ENCODE data around the gene CABCOCO1.

The CABCOCO1 gene

DNA sequence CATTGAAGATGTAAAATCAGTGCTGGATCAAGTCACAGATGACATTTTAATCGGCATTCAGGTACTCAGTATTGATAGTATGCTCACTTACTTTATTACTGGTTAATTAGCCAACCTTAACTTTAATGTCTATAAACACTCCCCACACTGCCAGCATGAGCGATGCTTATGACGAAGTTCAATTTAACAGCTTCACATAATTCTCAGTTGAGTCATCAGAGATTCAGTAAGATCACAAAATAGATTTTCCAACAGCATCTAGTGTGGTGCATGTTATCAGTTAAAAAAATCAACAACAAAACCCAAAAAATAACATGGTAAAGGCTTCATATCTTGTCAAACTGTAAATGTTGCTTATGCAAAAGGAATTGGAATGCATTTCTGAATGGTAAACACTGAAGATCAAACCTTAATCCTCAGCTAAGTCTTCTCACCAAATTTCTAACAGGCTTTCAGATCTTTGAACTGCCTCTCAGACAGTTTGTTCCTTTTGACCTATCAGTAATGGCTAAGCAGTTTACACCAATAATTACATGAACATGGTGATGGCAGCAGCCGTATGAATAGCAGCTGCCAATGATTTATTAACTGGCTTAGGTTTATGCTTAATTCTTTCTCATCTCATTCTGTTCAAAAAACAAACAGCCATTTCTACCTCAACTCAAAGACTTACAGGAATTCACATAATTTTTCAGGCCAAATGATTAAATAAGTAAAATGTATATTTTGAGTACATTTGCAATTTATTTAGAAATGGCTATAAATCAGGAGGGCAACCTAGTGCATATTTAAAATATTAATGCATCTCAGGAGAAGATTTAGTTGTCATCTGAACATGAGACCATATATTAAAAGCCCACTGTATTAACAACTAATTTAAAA lies 98.5 kb downstream of the CABCOCO1 start:
- Mint-ChIP-seq H3K27ac (peak overlapping the region; percentile 87), H3K9me3 (peaks cover 27% of the 10 kb centered on the region), H3K4me3 (peak overlapping the region; percentile 41), H3K27me3 (ENCODE audit: low read depth) (no peaks in the 10 kb centered on the region), H3K4me1 (ENCODE audit: low read depth) (peaks cover 61% of the 10 kb centered on the region), H3K36me3 (ENCODE audit: low read depth) (peaks cover 35% of the 10 kb centered on the region)
- DNase-seq (ENCODE audit: low spot score), result no peak

DNA sequence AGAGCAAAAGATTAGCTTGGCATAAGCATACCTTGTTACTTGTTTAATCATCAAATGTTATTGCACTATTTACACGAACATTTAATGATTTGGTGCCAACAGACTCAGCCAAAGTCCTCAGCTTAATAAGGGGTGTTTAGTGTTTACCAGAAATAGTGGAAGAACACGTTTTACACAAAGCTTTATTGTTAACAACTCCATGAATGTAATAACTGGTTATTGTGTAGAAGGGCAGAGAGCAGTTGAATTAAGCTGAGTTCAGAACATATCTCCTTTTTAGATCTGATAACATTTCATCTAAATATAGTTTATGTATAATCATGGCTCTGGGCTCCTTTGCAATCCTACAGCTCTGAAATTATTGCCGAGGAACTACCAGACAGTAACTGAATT lies 99.1 kb downstream of the CABCOCO1 start:
- H3K36me3 Mint-ChIP-seq (ENCODE audit: low read depth), result peaks cover 35% of the 10 kb centered on the region
- no peak overlapping the region for H3K4me3 Mint-ChIP-seq
- peak overlapping the region; percentile 87 for H3K27ac Mint-ChIP-seq
- no peaks in the 10 kb centered on the region for H3K27me3 Mint-ChIP-seq (ENCODE audit: low read depth)
- H3K4me1 Mint-ChIP-seq (ENCODE audit: low read depth), result peaks cover 64% of the 10 kb centered on the region
- no peak for DNase-seq (ENCODE audit: low spot score)
- H3K9me3 Mint-ChIP-seq, result peaks cover 27% of the 10 kb centered on the region

DNA sequence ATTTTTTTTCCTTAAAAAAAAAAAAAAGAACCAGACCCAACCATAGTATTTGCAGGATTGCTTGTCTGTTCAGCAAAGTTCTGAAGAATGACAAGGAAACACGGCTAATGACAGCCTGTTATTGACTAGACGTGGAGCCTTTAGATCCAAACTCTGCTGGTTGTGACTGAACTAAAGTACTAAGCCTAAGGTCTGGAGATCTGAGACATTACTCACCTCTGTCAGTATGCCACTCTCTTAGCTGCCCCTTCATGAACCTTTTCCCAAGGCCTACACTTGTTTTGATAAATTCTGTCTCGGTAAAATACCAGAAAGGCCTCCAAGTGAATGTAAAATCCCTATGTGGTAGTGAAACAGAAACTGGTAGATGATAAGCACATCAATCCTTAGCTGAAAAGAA lies 101.0 kb downstream of the CABCOCO1 start:
- Mint-ChIP-seq H3K36me3 (ENCODE audit: low read depth) (peaks cover 32% of the 10 kb centered on the region), H3K4me3 (no peak overlapping the region), H3K4me1 (ENCODE audit: low read depth) (peaks cover 66% of the 10 kb centered on the region), H3K27ac (no peak overlapping the region), H3K9me3 (peaks cover 30% of the 10 kb centered on the region), H3K27me3 (ENCODE audit: low read depth) (no peaks in the 10 kb centered on the region)
- DNase-seq (ENCODE audit: low spot score), result no peak

DNA sequence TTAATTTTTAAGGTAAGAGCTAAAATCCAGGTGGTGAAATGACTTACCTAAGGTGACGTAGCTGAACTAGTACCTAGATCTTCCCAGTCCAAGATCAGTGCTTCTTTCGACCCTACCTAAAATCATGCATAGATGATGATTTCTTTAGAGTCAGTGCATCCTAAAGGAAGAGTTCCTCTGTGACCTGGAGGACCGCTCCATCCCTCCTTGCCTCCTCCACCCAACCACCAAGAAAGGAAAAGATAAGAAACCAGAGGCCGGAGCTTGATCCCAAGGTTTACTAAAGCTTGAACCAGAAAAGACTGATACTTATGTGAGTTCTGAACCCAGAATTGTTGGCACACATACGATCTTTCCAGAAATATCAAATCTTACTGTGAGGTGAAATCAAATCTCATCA lies 101.8 kb downstream of the CABCOCO1 start:
- Mint-ChIP-seq H3K4me1 (ENCODE audit: low read depth) (peaks cover 63% of the 10 kb centered on the region), H3K9me3 (peaks cover 24% of the 10 kb centered on the region), H3K27me3 (ENCODE audit: low read depth) (no peaks in the 10 kb centered on the region), H3K27ac (peak overlapping the region; percentile 84), H3K36me3 (ENCODE audit: low read depth) (peaks cover 28% of the 10 kb centered on the region), H3K4me3 (peak overlapping the region; percentile 18)
- DNase-seq (ENCODE audit: low spot score), result no peak

DNA sequence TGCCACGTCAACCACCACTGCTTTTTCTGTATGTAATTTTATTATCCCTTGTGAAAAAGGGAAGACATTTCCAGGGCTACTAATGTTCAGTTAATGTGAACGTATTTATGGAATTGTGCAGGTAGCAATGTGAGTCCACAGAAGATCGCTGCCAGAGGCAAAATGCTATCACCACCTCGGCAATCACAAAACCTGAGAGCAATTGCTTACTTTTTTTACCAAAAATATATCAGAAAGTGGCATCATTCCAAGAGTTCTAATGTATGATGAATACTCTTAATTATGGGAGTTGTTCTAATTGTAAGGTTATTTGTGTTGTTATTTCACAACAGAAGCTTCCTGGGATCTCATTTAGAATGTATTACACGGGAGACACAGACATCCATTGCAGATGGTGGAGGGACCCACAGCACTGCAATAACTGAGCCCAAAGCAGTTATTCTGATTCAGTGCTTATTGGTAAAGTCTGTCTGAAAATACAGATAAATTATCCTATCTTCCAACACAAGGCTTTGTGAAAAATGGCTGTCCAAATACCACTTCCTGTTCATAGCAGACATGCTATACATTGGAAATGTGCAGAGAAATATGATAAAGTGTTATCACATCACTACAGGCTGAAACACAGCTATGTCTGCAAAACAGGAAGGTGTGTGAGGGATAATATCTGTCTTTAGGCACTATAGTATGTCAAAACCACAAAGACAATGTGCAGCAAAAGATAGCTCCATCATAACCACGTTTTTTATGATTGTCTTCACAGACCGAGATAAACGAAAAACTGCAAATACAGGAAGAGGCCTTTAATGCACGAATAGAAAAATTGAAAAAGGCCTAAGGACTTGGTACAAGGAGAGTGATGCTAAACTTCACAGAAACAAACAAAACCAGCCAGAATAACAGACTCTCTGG lies 102.7 kb downstream of the CABCOCO1 start:
- no peaks in the 10 kb centered on the region for H3K27me3 Mint-ChIP-seq (ENCODE audit: low read depth)
- peak overlapping the region; percentile 87 for H3K27ac Mint-ChIP-seq
- peaks cover 17% of the 10 kb centered on the region for H3K9me3 Mint-ChIP-seq
- H3K4me3 Mint-ChIP-seq, result peak overlapping the region; percentile 61
- H3K36me3 Mint-ChIP-seq (ENCODE audit: low read depth), result peaks cover 22% of the 10 kb centered on the region
- H3K4me1 Mint-ChIP-seq (ENCODE audit: low read depth), result peaks cover 60% of the 10 kb centered on the region
- DNase-seq (ENCODE audit: low spot score), result no peak

DNA sequence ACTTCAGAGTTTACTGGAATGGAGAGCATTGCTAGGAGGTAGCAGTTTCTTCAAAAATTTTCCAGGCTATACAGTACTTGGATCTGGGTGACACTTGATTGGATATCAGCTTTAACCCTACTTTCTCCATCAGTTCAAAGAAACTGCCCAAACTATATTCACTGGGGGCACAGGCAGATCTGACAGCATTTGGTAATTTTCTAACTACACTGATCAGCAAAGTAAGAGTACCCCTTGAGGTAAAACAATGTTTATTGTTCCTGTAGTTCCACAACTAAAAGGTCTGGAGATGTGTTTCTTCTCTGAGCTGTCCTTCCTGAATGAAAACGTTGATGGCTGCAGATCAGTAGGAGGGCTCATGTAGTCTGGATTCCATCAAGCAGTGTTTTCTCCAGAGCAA lies 104.2 kb downstream of the CABCOCO1 start:
- Mint-ChIP-seq H3K27me3 (ENCODE audit: low read depth) (no peaks in the 10 kb centered on the region), H3K27ac (no peak overlapping the region)

DNA sequence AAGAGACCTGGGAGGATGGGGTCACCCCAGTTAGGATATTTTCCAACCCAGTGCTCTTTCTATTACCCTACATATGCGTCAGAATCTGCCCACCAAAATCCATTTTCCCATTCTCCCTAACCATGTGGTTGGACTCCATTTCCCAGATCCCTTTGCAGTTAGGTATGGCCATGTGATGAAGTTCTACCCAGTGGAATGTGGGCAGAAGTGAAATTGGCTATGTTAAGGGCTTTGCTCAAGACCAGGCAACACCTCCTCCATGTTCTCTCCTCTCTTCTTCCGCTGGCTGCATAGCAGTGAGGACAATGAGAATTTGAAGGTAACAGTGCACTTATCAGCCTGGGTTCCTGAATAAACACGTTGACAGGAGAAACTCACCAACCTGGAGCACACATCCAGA lies 111.3 kb downstream of the CABCOCO1 start:
- H3K4me3 Mint-ChIP-seq, result no peak overlapping the region
- no peak overlapping the region for H3K27ac Mint-ChIP-seq
- no peaks in the 10 kb centered on the region for H3K27me3 Mint-ChIP-seq (ENCODE audit: low read depth)

More for the DNA sequence above, 104.2 kb downstream of the CABCOCO1 start:
- DNase-seq (ENCODE audit: low spot score), result no peak
- H3K4me3 Mint-ChIP-seq, result no peak overlapping the region
- peaks cover 21% of the 10 kb centered on the region for H3K36me3 Mint-ChIP-seq (ENCODE audit: low read depth)
- H3K4me1 Mint-ChIP-seq (ENCODE audit: low read depth), result peaks cover 48% of the 10 kb centered on the region
- H3K9me3 Mint-ChIP-seq, result peaks cover 17% of the 10 kb centered on the region

DNA sequence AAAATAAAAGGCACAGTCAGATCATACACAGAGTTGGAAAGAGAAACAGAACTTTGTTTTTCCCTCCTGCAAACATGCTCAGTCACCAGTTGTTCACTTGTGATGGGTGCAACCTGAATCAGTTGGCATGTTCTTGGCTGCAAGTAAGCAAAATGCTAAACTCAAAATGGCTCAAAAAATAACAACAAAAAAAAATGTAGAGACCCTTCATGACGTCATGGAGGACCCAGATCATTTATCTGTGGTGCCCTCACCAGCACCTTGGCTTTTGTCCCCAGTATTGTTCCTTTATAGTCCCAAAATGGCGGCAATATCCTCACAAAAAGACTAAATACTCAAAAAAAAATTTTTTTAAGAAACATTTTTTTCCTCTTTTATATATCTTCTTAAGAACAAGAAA lies 112.4 kb downstream of the CABCOCO1 start:
- H3K27ac Mint-ChIP-seq, result no peak overlapping the region
- no peak for DNase-seq (ENCODE audit: low spot score)
- H3K4me1 Mint-ChIP-seq (ENCODE audit: low read depth), result peaks cover 20% of the 10 kb centered on the region
- peaks cover 4% of the 10 kb centered on the region for H3K36me3 Mint-ChIP-seq (ENCODE audit: low read depth)
- H3K9me3 Mint-ChIP-seq, result peaks cover 3% of the 10 kb centered on the region
- no peak overlapping the region for H3K4me3 Mint-ChIP-seq
- no peaks in the 10 kb centered on the region for H3K27me3 Mint-ChIP-seq (ENCODE audit: low read depth)

More for the DNA sequence above, 111.3 kb downstream of the CABCOCO1 start:
- Mint-ChIP-seq H3K9me3 (no peaks in the 10 kb centered on the region), H3K4me1 (ENCODE audit: low read depth) (peaks cover 13% of the 10 kb centered on the region), H3K36me3 (ENCODE audit: low read depth) (peaks cover 4% of the 10 kb centered on the region)
- no peak for DNase-seq (ENCODE audit: low spot score)

DNA sequence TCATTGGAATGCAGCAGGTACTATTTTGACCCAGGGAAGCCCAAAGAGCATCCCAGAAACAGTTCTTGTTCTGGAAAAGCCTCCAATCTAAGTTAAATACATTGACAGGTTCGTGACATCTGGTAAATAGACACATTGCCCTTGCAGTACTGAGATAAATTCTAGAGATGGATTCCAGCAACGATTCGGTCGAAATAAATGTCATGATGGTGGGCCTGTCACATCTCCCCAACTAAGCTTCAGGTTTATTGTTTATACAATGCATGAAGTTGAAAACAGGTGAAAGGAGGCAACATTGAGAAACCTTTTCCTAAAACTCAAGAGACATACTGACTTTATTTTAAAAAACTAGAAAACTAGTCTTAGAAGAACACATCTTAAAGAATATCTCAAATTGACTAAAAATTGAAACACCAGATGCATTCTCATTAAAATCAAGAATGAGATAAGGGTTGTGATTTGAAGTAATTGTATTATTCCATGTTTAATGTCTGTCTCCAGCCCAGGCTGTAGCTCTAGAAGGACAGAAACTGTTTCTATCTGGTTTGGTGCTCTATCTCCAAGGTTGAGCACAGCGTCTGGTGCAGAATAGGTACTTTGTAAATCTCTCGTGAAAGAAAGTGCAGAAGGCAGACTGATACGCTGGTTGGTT lies 114.0 kb downstream of the CABCOCO1 start:
- peaks cover 27% of the 10 kb centered on the region for H3K4me1 Mint-ChIP-seq (ENCODE audit: low read depth)
- peaks cover 4% of the 10 kb centered on the region for H3K9me3 Mint-ChIP-seq
- no peaks in the 10 kb centered on the region for H3K27me3 Mint-ChIP-seq (ENCODE audit: low read depth)
- H3K36me3 Mint-ChIP-seq (ENCODE audit: low read depth), result peaks cover 6% of the 10 kb centered on the region
- no peak overlapping the region for H3K27ac Mint-ChIP-seq
- H3K4me3 Mint-ChIP-seq, result no peak overlapping the region
- DNase-seq (ENCODE audit: low spot score), result no peak

DNA sequence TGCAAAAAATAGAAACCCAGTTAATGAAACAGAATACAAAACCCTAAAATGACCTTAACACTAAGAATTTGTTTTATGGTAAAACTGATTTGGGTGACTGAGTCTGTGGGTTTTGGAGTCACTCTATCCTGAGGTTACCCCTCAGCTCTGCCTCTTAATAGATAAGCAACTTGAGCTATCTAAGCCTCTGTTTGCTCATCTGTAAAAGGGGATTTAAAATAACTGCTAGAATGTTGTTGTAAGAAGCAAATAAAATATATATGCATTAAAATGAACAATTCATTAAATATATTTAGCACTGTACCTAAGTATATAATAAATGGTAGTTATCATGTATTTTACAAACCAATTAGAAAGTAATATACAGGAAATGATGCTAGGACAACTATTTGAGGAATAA lies 115.4 kb downstream of the CABCOCO1 start:
- Mint-ChIP-seq H3K27ac (no peak overlapping the region), H3K4me1 (ENCODE audit: low read depth) (peaks cover 39% of the 10 kb centered on the region), H3K27me3 (ENCODE audit: low read depth) (no peaks in the 10 kb centered on the region), H3K9me3 (peaks cover 13% of the 10 kb centered on the region), H3K36me3 (ENCODE audit: low read depth) (peaks cover 14% of the 10 kb centered on the region), H3K4me3 (no peak overlapping the region)
- DNase-seq (ENCODE audit: low spot score), result no peak

DNA sequence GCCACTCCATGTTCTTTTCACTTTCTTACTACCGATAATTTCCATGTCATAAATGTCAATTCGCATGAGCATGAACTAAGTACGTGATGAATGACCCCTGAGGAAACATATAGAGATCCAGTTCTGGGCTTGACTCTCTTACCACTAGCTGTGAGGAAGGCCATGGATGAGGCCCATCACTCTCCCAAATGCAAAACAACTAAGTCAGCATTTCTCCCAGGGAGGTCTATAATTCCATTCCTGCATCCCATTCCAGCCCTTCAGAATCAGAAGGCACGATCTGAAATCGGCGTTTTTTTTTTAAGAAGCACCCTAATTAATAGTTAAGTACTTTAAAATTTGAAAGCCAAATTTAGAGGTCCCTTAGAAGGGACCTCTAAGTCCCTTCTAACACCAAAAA lies 116.5 kb downstream of the CABCOCO1 start:
- H3K4me1 Mint-ChIP-seq (ENCODE audit: low read depth), result peaks cover 49% of the 10 kb centered on the region
- H3K27me3 Mint-ChIP-seq (ENCODE audit: low read depth), result no peaks in the 10 kb centered on the region
- peaks cover 24% of the 10 kb centered on the region for H3K9me3 Mint-ChIP-seq
- no peak overlapping the region for H3K4me3 Mint-ChIP-seq
- no peak for DNase-seq (ENCODE audit: low spot score)
- H3K27ac Mint-ChIP-seq, result no peak overlapping the region
- H3K36me3 Mint-ChIP-seq (ENCODE audit: low read depth), result peaks cover 14% of the 10 kb centered on the region

DNA sequence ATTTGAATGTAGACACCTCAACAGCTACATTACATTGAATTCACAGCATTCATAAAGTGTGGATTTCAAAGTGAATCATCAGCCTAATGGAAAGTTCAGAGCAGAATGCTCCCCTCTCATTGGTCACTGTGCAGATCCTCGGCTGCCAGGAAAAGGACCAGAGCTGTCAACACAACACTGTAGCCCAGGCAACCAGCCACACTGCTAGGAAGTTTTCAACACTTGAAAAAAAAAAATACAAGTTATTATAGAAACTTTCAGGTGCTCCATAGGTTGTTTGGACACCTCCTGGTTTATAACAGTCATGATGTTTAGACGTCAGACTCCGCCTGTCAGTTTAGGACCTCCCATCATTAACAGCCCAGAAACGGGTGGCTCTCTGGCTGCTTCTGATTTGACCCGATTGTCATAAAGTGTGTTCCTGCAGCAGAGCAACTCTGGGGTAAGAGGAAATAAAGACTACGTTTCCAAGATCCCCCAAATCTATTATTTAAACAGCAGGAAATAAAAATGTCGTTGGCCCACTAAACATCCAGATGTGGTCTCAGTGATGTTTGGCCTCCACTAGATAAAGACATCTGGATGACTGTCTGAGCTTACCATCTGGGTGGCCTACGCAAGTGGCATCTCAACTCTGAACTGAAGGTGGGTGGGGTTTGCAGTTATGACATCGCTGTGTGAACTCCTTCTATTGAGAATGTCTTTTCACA lies 117.4 kb downstream of the CABCOCO1 start:
- no peaks in the 10 kb centered on the region for H3K27me3 Mint-ChIP-seq (ENCODE audit: low read depth)
- peak; percentile 31 for DNase-seq (ENCODE audit: low spot score)
- H3K27ac Mint-ChIP-seq, result peak overlapping the region; percentile 31
- H3K9me3 Mint-ChIP-seq, result peaks cover 24% of the 10 kb centered on the region
- H3K4me1 Mint-ChIP-seq (ENCODE audit: low read depth), result peaks cover 57% of the 10 kb centered on the region
- peaks cover 14% of the 10 kb centered on the region for H3K36me3 Mint-ChIP-seq (ENCODE audit: low read depth)
- H3K4me3 Mint-ChIP-seq, result peak overlapping the region; percentile 29

DNA sequence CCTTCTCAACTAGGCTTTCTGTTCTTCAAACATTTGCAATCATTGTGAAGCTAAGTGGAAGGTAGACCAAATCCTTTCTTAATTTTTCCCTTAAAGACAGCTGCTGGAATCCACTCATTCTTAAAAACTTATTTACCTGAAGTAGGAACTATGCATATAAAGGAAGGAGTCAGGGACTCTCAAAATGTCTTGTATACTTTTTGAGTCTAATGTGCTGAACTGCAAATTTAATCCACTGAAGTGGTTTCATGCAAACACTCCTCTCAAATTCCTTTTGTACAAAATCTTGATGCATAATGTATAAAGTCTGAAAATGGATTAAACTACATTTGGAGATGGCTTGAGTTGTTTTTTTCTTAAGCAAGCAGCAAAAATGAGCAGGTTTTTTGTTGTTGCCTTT lies 118.0 kb downstream of the CABCOCO1 start:
- peaks cover 62% of the 10 kb centered on the region for H3K4me1 Mint-ChIP-seq (ENCODE audit: low read depth)

More for the DNA sequence above, 118.0 kb downstream of the CABCOCO1 start:
- DNase-seq (ENCODE audit: low spot score), result no peak
- no peaks in the 10 kb centered on the region for H3K27me3 Mint-ChIP-seq (ENCODE audit: low read depth)
- H3K9me3 Mint-ChIP-seq, result peaks cover 24% of the 10 kb centered on the region
- no peak overlapping the region for H3K4me3 Mint-ChIP-seq
- H3K36me3 Mint-ChIP-seq (ENCODE audit: low read depth), result peaks cover 14% of the 10 kb centered on the region
- H3K27ac Mint-ChIP-seq, result peak overlapping the region; percentile 31
